Mesenchymal stem cell (in vitro differentiated cells and primary cell): Measurements from ENCODE around the gene GOLIM4.

Experiments used
- DNase-seq: peaks from one replicate; pipeline ENCODE4 v3.0.0-alpha.2; 2013
- H2AFZ ChIP-seq: one replicate; pipeline ENCODE4 v1.6.1; 2013; ENCODE audit warnings: low read depth, mild to moderate bottlenecking, control low read depth, inconsistent platforms, low read length, moderate library complexity
- H2AK5ac ChIP-seq: 2 replicates; pipeline ENCODE4 v1.6.1; 2013; ENCODE audit warnings: low read length, moderate library complexity, mild to moderate bottlenecking, inconsistent platforms; ENCODE audit not compliant: severe bottlenecking
- H2BK120ac ChIP-seq: one replicate; pipeline ENCODE4 v1.6.1; 2013; ENCODE audit warnings: low read depth, mild to moderate bottlenecking, inconsistent platforms, low read length, moderate library complexity
- H2BK12ac ChIP-seq, 2 experiments: one replicate each; pipeline ENCODE4 v1.6.1; 2013; ENCODE audit warnings: inconsistent platforms in 2 of 2, low read length in 2 of 2, mild to moderate bottlenecking in 2 of 2, moderate library complexity in 2 of 2, control low read depth in 1 of 2
- H2BK15ac ChIP-seq: one replicate; pipeline ENCODE4 v1.6.1; 2013; ENCODE audit warnings: mild to moderate bottlenecking, low read depth, inconsistent platforms; ENCODE audit not compliant: poor library complexity, severe bottlenecking
- H2BK5ac ChIP-seq: 2 replicates; pipeline ENCODE4 v1.6.1; 2013; ENCODE audit warnings: low read depth, mild to moderate bottlenecking, low read length, control low read depth, inconsistent platforms; ENCODE audit not compliant: poor library complexity, severe bottlenecking
- H3K14ac ChIP-seq, 2 experiments: one replicate each; pipeline ENCODE4 v1.6.1; 2013; ENCODE audit warnings: inconsistent platforms in 2 of 2, low read length in 2 of 2, control low read depth in 1 of 2, mild to moderate bottlenecking in 1 of 2, moderate library complexity in 1 of 2
- H3K18ac ChIP-seq, 2 experiments: one replicate each; pipeline ENCODE4 v1.6.1; 2013; ENCODE audit warnings: inconsistent platforms in 2 of 2, low read length in 2 of 2, control low read depth in 1 of 2, low read depth in 1 of 2, mild to moderate bottlenecking in 1 of 2
- H3K23ac ChIP-seq, 2 experiments: one replicate each; pipeline ENCODE4 v1.6.1; 2013; ENCODE audit warnings: inconsistent platforms in 2 of 2, low read length in 2 of 2, mild to moderate bottlenecking in 2 of 2, moderate library complexity in 2 of 2, control low read depth in 1 of 2
- H3K27ac ChIP-seq: 2 replicates; pipeline ENCODE4 v1.5.1; 2013; ENCODE audit warnings: mild to moderate bottlenecking, moderate library complexity, low read length, control low read depth, inconsistent platforms; ENCODE audit not compliant: poor library complexity, severe bottlenecking
- H3K27me3 ChIP-seq, 2 experiments: 2 replicates each; pipeline versions ENCODE4 v1.6.1 to v1.7.0; 2013; ENCODE audit warnings: low read length in 2 of 2, mild to moderate bottlenecking in 2 of 2, moderate library complexity in 2 of 2, control low read depth in 1 of 2, inconsistent platforms in 1 of 2; ENCODE audit not compliant: control insufficient read depth in 1 of 2, insufficient read depth in 1 of 2
- H3K36me3 ChIP-seq, 2 experiments: 2 replicates each; pipeline versions ENCODE4 v1.6.1 to v1.7.0; 2013; ENCODE audit warnings: low read length in 2 of 2, control low read depth in 1 of 2, inconsistent platforms in 1 of 2, low read depth in 1 of 2, mild to moderate bottlenecking in 1 of 2; ENCODE audit not compliant: insufficient read depth in 2 of 2, control insufficient read depth in 1 of 2
- H3K4ac ChIP-seq, 2 experiments: one replicate each; pipeline ENCODE4 v1.6.1; 2013; ENCODE audit warnings: inconsistent platforms in 2 of 2, low read length in 2 of 2, mild to moderate bottlenecking in 2 of 2, moderate library complexity in 2 of 2, control low read depth in 1 of 2, low read depth in 1 of 2
- H3K4me1 ChIP-seq: 2 replicates; pipeline ENCODE4 v1.6.1; 2013; ENCODE audit warnings: low read depth, low read length, control low read depth; ENCODE audit not compliant: control insufficient read depth, insufficient read depth
- H3K4me2 ChIP-seq: 2 replicates; pipeline ENCODE4 v1.6.1; 2013; ENCODE audit warnings: low read length, mild to moderate bottlenecking, inconsistent platforms; ENCODE audit not compliant: poor library complexity, severe bottlenecking
- H3K4me3 ChIP-seq, 2 experiments: 2 replicates each; pipeline versions ENCODE4 v1.5.1 to v1.7.0; 2013; ENCODE audit warnings: low read length in 2 of 2, mild to moderate bottlenecking in 2 of 2, control low read depth in 1 of 2, low read depth in 1 of 2; ENCODE audit not compliant: insufficient read depth in 1 of 2
- H3K79me1 ChIP-seq: replicated peaks from 2 replicates; pipeline ENCODE4 v1.6.1; 2013; ENCODE audit warnings: mild to moderate bottlenecking, control low read depth, low read length, inconsistent platforms; ENCODE audit not compliant: poor library complexity, severe bottlenecking
- H3K9ac ChIP-seq: 2 replicates; pipeline ENCODE4 v1.7.0; 2013; ENCODE audit warnings: mild to moderate bottlenecking, low read length, moderate library complexity
- H3K9me3 ChIP-seq: 2 replicates; pipeline ENCODE4 v1.7.0; 2013; ENCODE audit warnings: mild to moderate bottlenecking, low read length; ENCODE audit not compliant: control insufficient read depth
- H4K8ac ChIP-seq: one replicate; pipeline ENCODE4 v1.6.1; 2013; ENCODE audit warnings: inconsistent platforms, mild to moderate bottlenecking, low read length, moderate library complexity
- H4K91ac ChIP-seq: one replicate; pipeline ENCODE4 v1.6.1; 2013; ENCODE audit warnings: mild to moderate bottlenecking, low read length, inconsistent platforms
- WGBS: methylation state at CpG from one replicate; pipeline ENCODE4 v1.1.7; 2013; ENCODE audit warnings: mixed read lengths; 5-methylcytosine and 5-hydroxymethylcytosine counted together

GOLIM4 gene

DNA sequence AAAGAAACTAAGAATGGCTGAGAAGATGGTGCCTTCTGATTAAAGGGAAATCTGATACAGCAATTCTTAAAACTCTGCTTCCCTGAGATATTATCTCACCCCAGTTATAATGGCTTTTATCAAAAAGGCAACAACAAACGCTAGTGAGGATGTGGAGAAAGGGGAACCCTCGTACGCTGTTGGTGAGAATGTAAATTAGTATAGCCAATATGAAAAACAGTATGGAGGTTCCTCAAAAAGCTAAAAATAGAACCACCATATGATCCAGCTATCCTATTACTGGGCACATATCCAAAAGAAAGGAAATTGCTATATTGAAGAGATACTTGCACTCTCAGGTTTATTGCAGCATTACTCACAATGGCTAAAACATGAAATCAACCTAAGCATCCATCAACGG, 65.1 kb downstream of the GOLIM4 start:
- H2BK15ac ChIP-seq, result no peak overlapping the region
- H3K4ac ChIP-seq, result no peak overlapping the region
- no peak for DNase-seq
- H3K27ac ChIP-seq, result no peak overlapping the region
- H4K91ac ChIP-seq, result no peak overlapping the region
- peaks cover 8 to 76% of the 10 kb centered on the region in 2 experiments for H3K36me3 ChIP-seq
- no peak overlapping the region for H3K23ac ChIP-seq
- no peak overlapping the region for H3K4me2 ChIP-seq
- no peak overlapping the region for H3K4me3 ChIP-seq
- no peak overlapping the region for H2BK12ac ChIP-seq
- H2BK120ac ChIP-seq, result no peak overlapping the region
- no peak overlapping the region for H3K9ac ChIP-seq
- peaks cover 8% of the 10 kb centered on the region for H3K79me1 ChIP-seq
- H3K18ac ChIP-seq, result no peak overlapping the region
- H3K14ac ChIP-seq, result no peak overlapping the region
- no peaks in the 10 kb centered on the region for H3K9me3 ChIP-seq
- no peak overlapping the region for H2BK5ac ChIP-seq
- H3K4me1 ChIP-seq, result no peaks in the 10 kb centered on the region
- H4K8ac ChIP-seq, result no peak overlapping the region
- H2AK5ac ChIP-seq, result no peak overlapping the region
- WGBS, result 100% methylated on average over 1 of the region's 4 CpGs
- H2AFZ ChIP-seq, result no peak overlapping the region
- H3K27me3 ChIP-seq, result no peaks in the 10 kb centered on the region

DNA sequence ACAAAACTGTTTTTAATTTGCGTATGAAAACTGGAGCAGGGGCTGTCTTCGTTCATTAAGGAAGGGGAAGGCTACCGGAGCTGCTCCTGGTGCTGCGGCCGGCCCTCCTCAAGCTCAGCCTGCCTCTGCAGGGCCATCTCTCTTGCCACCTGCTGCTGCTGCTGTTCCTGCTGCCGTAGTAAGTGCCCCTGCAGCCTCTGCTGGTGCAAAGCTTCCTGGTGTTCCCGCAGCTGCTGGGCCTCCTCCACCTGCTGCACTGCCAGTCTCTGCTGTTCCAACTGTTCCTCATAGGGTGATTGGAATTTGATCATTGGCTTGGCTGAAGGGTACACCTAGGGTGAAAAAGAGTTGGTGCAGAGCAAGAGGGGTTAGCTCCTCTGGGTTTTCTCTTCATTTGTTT, 66.0 kb downstream of the GOLIM4 start:
- Histone ChIP-seq H3K9me3 (no peaks in the 10 kb centered on the region), H3K4me1 (no peaks in the 10 kb centered on the region), H2BK5ac (no peak overlapping the region), H4K8ac (no peak overlapping the region), H3K4me2 (no peak overlapping the region), H3K9ac (no peak overlapping the region), H3K4ac (no peak overlapping the region), H3K27me3 (no peaks in the 10 kb centered on the region), H4K91ac (no peak overlapping the region), H2BK120ac (no peak overlapping the region), H3K79me1 (peaks cover 8% of the 10 kb centered on the region), H3K18ac (peak overlapping the region in 1 of 2 experiments; percentile 37), H3K23ac (no peak overlapping the region), H3K36me3 (peaks cover 8 to 69% of the 10 kb centered on the region in 2 experiments), H2AK5ac (no peak overlapping the region), H2BK15ac (no peak overlapping the region), H3K27ac (no peak overlapping the region), H2BK12ac (no peak overlapping the region), H3K4me3 (no peak overlapping the region), H2AFZ (no peak overlapping the region), H3K14ac (peak overlapping the region in 1 of 2 experiments; percentile 26)
- 93% methylated on average over 7 of the region's 7 CpGs for WGBS
- no peak for DNase-seq

DNA sequence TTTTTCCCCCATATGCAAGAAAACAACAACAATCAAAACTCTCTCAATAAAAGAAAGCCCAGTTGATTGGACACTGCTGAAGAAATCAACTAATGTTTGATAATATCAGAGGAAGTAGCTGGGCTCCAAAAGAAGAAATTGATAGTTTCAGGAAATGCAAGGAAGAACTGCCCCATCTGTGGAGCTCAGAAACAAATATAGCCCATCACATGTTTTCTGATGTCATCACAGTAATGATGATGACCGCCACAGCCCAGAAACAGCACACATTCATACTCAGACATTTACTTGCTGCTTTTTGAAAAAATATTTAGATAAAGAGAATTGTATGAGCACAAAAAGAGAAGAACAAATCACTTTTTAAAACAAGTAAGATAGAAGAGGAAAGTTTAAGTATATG, 67.6 kb downstream of the GOLIM4 start:
- H3K79me1 ChIP-seq, result peaks cover 8% of the 10 kb centered on the region
- H3K4ac ChIP-seq, result no peak overlapping the region
- H3K9ac ChIP-seq, result no peak overlapping the region
- H3K27ac ChIP-seq, result no peak overlapping the region
- H3K4me2 ChIP-seq, result no peak overlapping the region
- peaks cover 8 to 84% of the 10 kb centered on the region in 2 experiments for H3K36me3 ChIP-seq
- no peaks in the 10 kb centered on the region for H3K9me3 ChIP-seq
- H3K4me3 ChIP-seq, result no peak overlapping the region
- H3K14ac ChIP-seq, result no peak overlapping the region
- H3K27me3 ChIP-seq, result no peaks in the 10 kb centered on the region
- no peak overlapping the region for H2BK12ac ChIP-seq
- H2AFZ ChIP-seq, result no peak overlapping the region
- H3K23ac ChIP-seq, result no peak overlapping the region
- no peaks in the 10 kb centered on the region for H3K4me1 ChIP-seq
- H2BK5ac ChIP-seq, result no peak overlapping the region
- no peak overlapping the region for H2AK5ac ChIP-seq
- DNase-seq, result no peak
- H3K18ac ChIP-seq, result no peak overlapping the region
- no peak overlapping the region for H2BK120ac ChIP-seq
- H4K8ac ChIP-seq, result no peak overlapping the region
- H2BK15ac ChIP-seq, result no peak overlapping the region
- WGBS, result no CpG with 5 or more reads among the region's 1 CpG
- H4K91ac ChIP-seq, result no peak overlapping the region

DNA sequence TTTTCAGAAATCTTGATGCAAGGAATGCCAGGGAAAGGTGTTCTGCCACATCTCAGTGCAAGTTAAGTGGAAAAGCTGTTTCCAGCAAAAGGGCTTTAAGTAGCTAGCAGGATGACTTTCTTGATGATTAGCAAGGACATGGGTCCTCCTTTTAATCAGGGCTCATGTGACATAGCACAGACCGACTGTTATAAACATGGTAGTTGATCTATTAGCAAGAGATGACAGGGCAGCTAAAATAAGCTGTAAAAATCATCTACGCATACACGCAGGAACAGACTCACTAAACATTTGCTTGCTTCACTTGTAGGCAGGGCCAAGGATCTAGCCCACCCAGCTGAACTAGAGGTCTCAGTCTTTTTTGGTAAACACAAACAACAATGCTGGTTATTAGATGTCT, 69.0 kb downstream of the GOLIM4 start:
- no peaks in the 10 kb centered on the region for H3K9me3 ChIP-seq
- H2AFZ ChIP-seq, result no peak overlapping the region
- H4K8ac ChIP-seq, result no peak overlapping the region
- H3K27ac ChIP-seq, result no peak overlapping the region
- H2BK12ac ChIP-seq, result no peak overlapping the region
- H3K18ac ChIP-seq, result no peak overlapping the region
- H3K4me2 ChIP-seq, result no peak overlapping the region
- peak; percentile 56 for DNase-seq
- H3K14ac ChIP-seq, result no peak overlapping the region
- no peak overlapping the region for H2AK5ac ChIP-seq
- H2BK5ac ChIP-seq, result no peak overlapping the region
- no peak overlapping the region for H3K9ac ChIP-seq
- H3K79me1 ChIP-seq, result peaks cover 4% of the 10 kb centered on the region
- no peak overlapping the region for H3K23ac ChIP-seq
- no peak overlapping the region for H4K91ac ChIP-seq
- peaks cover 7 to 85% of the 10 kb centered on the region in 2 experiments for H3K36me3 ChIP-seq
- no peaks in the 10 kb centered on the region for H3K27me3 ChIP-seq
- H2BK120ac ChIP-seq, result no peak overlapping the region
- no peak overlapping the region for H3K4ac ChIP-seq
- H2BK15ac ChIP-seq, result no peak overlapping the region
- H3K4me3 ChIP-seq, result no peak overlapping the region
- no peaks in the 10 kb centered on the region for H3K4me1 ChIP-seq
- 79% methylated on average over 3 of the region's 3 CpGs for WGBS
